Mesenteric fat pad (tissue), 1 donor: ENCODE data around the gene ACTL7A. TPM values are rescaled to one million over a fixed set of nuclear protein-coding genes. Genes with fewer than 3 reads are reported as not detected.
"Not testable (repeated sequence)": the region's sequence is repeated elsewhere in the genome, so short reads cannot be mapped to it uniquely, and the experiment has no call there.

Experiments
- DNase-seq: peaks from one replicate; pipeline ENCODE4 v3.0.0-alpha.2; 2020; ENCODE audit warnings: low spot score
- total RNA-seq: library from RNA; stranded (reverse); fragmentation: NEBNext Ultra II Directional; extraction: Animal tissue kit (Norgen Biotek cat#: 25700); gene quantifications from one replicate; pipeline ENCODE4 v1.2.1, GENCODE V29; 2021
- donor health status: DM: yes; HTN: yes; CAD: no.

The ACTL7A gene
- total RNA-seq, 1 donor from 2014 or later = not detected

DNA sequence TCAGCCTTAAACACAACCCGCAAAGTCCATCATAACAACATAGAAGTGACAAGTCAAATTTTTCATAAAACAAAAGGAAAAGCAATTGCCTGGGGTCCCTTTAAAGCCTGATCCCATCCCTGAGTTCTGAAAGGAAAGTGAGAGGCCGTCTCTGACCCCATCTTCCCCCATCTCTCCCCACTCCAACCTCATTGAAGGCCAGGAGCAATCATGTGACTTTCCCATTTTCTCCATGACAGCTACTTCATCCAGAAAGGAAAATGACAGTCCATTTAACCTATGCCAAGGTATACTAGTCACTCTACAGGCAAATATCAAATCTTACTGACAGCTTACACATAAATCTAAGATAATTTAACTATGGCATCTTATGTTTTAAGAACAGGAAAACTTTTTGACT, 15.5 kb downstream of the ACTL7A start:
- no peak for DNase-seq

DNA sequence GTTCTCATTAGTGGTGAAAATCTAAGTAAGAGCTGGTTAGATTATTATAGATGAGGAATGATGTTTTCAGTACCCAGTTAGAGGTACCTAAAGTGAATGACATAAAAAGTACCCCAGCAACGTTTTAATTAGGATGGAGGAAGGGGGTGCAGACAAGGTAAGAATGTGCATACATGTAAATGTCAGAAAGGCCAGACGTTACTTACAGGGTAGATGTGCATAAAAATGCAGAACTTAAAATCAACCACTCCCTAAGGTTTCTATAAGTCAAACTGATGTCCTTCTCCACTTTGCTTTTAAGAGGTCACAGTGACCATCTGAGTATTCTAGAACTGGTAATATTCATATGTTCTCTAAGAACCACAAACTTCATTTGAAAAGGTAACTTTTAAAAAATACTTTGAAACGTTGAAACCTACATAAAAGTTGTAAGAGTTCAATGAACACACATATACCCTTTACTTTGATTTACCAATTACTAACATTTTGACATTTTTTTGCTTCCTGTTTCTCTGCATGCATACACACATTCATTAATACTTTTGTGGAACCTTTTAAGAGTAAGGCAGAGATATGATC, 18.8 kb downstream of the ACTL7A start:
- no peak for DNase-seq

GRCh38 chr9:108882052-108882888, 20.2 kb downstream of the ACTL7A start:
- no peak for DNase-seq

GRCh38 chr9:108883085-108883484, 21.0 kb downstream of the ACTL7A start:
- no peak for DNase-seq

GRCh38 chr9:108884701-108885100, 22.6 kb downstream of the ACTL7A start:
- no peak for DNase-seq

DNA sequence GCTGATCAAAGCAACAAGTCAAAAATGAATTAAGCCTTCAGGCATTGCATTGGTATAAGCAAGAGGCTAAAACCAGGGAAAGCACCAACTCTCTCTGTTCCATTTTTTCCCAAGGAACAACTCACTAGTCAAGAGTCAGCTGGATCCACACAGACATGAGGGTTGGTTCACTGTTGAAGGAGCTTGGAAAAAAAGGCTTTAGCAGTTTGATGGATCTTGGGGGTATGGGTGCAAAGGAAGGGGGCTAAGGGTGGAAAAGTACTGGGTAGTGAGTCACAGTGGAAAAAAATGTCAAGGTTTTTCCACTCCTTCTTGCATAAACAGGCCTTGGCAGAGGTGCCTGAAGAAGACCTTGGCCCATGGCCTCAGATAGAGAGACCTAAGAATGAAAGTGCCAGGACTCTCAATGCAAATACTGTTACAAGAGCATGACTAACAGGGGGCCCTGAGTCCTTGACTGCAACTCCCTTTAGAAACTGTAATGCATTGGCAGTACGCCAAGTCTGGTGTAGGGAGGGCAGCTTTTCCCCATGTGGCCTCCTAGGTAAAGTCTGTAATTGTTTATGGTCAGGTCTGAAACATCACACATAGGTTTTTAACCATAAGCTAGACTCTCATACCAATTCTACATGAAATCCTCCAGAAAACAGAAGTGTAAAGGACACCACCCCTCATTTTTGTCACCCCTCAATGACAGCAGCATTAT, 23.7 kb downstream of the ACTL7A start:
- DNase-seq = no peak

DNA sequence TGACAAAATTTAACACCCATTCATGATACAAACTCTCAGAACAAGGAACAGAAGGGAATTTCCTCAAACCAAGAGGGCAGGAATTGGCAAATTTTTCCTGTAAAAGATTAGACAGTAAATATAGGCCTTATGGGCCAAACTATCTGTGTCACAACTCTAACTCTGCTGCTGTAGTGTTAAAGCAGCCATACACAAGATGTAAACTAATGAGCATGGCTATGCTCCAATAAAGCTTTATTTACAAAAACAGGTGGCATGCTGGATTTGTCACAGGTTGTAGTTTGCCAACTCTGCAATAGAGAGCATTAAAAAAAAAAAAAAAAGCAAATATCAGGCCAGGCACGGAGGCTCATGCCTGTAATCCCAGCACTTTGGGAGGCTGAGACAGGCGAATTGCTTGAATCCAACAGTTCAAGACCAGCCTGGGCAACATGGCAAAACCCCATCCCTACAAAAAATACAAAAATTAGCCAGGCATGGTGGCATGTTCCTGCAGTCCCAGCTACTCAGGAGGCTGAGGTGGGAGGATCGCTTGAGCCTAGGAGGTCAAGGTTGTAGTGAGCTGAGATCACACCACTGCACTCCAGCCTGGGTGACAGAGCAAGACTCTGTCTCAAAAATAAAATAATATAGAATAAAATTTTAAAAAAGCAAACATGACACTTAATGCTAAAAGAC, 24.7 kb downstream of the ACTL7A start:
- DNase-seq = not testable (repeated sequence)

DNA sequence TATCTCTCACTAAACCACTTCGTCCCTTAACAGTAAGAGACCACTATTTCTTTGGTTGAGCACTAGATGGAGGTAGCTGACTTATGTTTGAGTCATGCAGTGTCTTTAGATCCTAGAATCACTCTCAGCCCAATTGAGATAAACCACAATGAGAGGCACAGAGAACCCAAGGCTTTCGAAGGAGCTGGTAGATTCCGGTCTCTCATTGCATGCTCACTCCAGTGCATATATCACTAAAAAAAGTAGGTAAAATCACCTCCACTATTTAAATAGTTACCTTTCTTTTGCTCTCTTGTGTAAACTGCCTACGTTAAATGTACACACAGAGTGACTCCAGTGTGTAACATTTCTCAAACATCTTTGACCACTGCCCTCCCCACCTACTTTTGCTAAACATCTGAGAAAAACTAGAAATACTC, 27.6 kb downstream of the ACTL7A start:
- no peak for DNase-seq

DNA sequence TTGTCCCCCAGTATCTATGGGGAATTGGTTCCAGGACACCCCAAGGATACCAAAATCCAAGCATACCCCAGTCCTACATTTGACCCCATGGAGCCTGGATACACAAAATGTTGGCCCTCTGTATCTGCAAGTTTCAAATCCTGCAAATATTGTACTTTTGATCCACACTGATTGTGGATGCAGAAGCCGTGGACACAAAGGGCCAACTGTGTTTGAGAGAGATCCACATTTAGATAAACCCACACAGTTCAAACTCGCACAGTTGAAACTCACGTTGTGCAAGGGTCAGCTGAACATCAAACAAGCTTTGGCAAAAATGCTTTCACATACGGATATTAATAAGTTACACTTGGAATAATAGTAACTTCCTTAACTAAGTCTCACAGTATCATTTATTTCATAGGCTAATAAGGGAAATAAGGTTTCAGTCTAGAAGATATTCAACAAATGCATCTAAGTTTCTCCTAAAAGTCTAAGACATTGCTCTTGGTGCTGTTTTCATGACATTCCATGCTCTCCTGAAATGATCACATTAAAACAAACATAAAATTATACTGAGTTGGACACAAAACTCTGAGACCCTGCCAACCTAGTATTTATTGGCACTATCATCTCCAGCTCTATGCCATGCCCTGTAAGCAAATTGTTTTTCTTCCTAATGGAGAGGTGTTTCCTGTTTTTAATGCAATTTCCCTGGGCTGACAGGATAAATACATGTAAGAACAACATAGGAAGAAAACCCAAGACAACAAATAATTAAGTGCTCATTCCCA, 32.3 kb downstream of the ACTL7A start:
- no peak for DNase-seq

DNA sequence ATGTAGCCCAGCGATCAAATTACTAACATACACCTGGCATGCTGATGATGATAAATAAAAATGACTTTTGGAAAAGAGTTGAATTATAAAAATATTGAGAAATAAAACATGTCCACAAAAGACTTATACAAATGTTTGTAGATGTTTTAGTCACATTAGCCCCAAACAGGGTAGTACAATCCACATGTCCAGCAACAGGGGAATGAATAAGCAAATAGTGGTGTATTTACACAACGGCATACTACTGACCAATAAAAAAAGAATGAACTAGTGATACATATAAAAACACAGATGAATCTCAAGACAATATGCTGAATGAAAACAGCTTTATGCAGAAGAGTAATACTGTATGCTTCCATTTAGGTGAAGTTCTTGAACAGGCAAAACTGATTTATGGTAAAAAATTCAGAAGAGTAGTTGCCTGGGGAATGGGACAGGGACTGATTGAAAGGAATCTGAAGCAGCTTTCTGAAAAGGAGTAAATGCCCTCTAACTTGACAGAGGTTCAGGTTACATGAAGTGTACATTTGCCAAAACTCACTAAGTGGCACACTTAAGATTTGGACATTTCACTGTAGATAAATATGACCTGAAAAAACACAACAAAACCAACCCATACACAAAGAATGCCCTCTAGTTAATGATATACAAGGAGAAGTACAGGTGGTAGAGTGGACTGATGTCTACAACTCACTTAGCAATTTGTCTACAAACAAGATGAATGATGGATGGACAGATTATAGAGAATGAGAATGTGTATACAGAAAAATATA, 35.4 kb downstream of the ACTL7A start:
- no peak for DNase-seq

- DNase-seq = not testable (repeated sequence)
Observed at GRCh38 chr9:108899023-108899695, 37.1 kb downstream of the ACTL7A start.

DNA sequence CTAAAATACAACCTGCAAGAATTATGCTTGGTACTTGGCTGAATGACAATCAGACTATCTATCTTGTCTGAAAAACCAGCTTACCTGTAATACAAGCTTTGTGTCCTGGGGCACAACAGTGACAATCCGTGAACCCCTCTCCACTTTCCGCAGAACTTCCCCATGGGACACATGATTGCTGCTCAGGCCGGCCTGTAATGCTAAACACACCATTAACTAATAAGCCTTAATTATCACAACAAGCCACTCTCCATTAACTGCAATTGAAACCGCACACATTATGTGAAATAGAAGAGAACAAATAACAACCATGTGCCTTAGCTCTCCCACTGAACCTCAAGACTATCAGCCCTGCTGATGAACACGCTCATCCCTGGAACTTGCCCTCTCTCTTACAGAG, 38.1 kb downstream of the ACTL7A start:
- no peak for DNase-seq

DNA sequence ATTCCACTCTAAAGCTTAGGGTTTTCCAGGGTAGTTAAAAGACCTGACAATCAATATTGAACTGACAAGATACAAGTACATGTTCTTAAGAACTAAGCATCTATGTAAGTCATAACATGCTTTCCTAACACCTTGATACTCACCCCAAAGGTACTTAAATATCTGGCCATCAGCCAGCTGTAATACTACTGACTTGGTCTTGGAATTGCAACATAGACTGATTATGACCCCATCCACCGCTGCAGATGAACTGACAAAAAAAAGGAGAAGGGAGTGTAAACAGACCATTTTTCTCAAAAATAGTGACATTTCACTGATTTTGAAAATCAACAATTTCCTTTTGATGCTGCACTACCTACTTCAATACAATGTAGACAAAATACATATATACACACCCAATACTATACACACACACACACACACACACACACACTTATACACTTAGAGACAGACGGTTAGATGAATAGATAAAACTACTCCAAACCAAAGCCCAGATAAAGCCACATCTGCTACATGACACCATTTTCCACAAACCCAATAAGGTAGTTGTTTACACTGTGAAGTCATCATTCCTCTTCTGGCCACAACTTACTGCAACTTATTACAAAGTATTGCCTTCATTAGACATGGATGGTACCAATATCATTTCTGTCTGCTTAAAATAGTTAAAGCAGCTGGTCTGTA, 41.5 kb downstream of the ACTL7A start:
- DNase-seq = no peak

- DNase-seq = no peak
Observed at GRCh38 chr9:108904161-108904560, 42.1 kb downstream of the ACTL7A start.

DNA sequence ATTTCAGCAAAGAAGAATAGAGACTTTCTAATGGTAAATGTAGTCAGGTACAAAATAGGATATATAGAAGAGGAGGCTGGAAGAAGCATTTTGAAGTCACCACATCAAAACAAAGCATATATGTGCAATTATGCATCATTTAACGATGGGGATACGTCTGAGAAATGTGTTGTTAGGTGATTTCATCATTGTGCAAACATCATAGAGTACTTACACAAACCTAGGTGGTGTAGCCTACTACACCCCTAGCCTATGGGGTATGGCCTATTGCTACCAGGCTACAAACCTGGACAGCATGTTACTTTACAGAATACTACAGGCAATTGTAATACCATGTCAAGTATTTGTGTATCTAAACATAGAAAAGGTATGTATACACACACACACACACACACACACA, 43.4 kb downstream of the ACTL7A start:
- DNase-seq = no peak

GRCh38 chr9:108910402-108910801, 48.3 kb downstream of the ACTL7A start:
- no peak for DNase-seq

- DNase-seq = no peak
Observed at GRCh38 chr9:108910914-108911313, 48.8 kb downstream of the ACTL7A start.

DNA sequence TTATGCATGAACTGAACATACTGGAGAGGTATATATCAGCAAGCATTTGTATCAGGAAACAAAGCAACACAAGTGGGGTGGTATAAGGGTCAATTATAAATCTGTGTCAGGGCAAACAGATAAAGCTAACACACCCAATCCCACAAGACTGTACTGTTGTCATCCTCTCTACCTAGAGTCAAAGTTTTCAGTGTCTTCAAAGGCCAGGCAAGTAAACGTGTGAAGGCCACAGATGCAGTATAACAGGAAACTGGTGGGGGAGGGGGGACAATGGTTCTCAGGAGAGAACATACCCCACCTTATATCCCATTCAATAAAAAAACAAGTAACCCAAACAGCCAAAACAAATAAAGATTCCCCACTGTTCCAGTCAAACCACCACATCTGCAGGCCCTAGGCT, 49.8 kb downstream of the ACTL7A start:
- no peak for DNase-seq
